NB4 (cell line): ENCODE data around the gene CCSER1.

Source experiments
- CTCF ChIP-seq: IDR thresholded peaks from one replicate; pipeline ENCODE4 v1.5.1; 2012; ENCODE audit warnings: low read depth, low read length
- POLR2A ChIP-seq: IDR thresholded peaks from 2 replicates; pipeline ENCODE4 v1.6.1; 2011; ENCODE audit warnings: mild to moderate bottlenecking; ENCODE audit not compliant: insufficient read length; ENCODE audit errors: extremely low read depth

DNA sequence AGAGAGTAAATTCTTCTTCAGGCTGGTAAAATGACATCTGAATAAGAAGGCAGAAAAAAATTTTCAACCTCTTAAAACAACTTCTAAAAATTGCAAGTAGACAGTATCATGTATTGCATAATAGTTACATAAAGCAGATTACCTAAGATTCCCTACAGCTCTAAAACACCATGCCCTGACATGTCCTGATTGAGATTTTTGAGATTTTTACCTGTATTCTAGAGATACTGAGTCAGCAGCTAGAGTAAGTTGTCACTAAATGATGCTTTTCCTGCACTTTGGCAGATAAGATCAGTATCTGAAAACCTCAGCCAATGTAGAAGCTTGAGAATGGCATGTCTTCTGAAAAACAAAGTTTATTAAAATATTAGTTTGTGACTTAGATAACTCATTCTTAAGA is 713.6 kb downstream of the CCSER1 start:
- TF ChIP-seq CTCF (no peak), POLR2A (no peak)
